ENCODE measurements around the gene RPL37. TPM values are rescaled to one million over a fixed set of nuclear protein-coding genes. Genes with fewer than 3 reads are reported as not detected.

The RPL37 gene
- total RNA-seq, 1 donor from 2014 or later = 840 TPM

- DNase-seq = no peak
- H3K27me3 Mint-ChIP-seq (ENCODE audit: unreplicated experiment) = peaks cover 6% of the 10 kb centered on the region
- H3K4me1 Mint-ChIP-seq (ENCODE audit: low read depth, unreplicated experiment) = peaks cover 10% of the 10 kb centered on the region
- peaks cover 9% of the 10 kb centered on the region for H3K9me3 Mint-ChIP-seq (ENCODE audit: unreplicated experiment)
- H3K4me3 Mint-ChIP-seq (ENCODE audit: unreplicated experiment) = peak overlapping the region; percentile 68
- TF ChIP-seq, protein P1, sequence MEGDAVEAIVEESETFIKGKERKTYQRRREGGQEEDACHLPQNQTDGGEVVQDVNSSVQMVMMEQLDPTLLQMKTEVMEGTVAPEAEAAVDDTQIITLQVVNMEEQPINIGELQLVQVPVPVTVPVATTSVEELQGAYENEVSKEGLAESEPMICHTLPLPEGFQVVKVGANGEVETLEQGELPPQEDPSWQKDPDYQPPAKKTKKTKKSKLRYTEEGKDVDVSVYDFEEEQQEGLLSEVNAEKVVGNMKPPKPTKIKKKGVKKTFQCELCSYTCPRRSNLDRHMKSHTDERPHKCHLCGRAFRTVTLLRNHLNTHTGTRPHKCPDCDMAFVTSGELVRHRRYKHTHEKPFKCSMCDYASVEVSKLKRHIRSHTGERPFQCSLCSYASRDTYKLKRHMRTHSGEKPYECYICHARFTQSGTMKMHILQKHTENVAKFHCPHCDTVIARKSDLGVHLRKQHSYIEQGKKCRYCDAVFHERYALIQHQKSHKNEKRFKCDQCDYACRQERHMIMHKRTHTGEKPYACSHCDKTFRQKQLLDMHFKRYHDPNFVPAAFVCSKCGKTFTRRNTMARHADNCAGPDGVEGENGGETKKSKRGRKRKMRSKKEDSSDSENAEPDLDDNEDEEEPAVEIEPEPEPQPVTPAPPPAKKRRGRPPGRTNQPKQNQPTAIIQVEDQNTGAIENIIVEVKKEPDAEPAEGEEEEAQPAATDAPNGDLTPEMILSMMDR (IDR thresholded peaks at IDR 0.05; ENCODE audit: partially characterized antibody, unreplicated experiment) = no peak
- peak overlapping the region; percentile 94 for H3K27ac Mint-ChIP-seq (ENCODE audit: unreplicated experiment)
- peaks cover 5% of the 10 kb centered on the region for H3K36me3 Mint-ChIP-seq (ENCODE audit: unreplicated experiment)
Observed at GRCh38 chr5:40801771-40802562, 33.1 kb downstream of the RPL37 start.

DNA sequence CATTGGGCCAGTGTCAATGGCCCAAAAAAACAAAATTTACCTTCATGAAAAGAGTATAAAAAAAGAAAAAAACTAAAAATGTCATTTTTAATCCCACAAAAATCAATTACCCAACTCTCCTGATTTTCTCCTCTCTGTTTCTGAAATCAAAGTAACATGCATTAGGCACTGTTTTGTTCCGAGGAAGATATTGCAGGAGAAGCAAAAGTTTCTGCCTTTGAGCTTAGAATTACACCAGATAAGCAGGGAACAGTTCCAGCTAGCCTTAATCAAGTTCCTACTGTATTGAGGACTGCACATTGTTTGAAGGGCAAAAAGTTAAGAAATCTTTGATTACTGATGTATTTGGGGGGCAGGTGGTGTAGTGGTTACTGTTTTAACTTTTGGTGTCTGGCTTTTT lies 35.8 kb downstream of the RPL37 start:
- H3K27me3 Mint-ChIP-seq (ENCODE audit: unreplicated experiment) = peaks cover 6% of the 10 kb centered on the region
- H3K9me3 Mint-ChIP-seq (ENCODE audit: unreplicated experiment) = peaks cover 9% of the 10 kb centered on the region
- peak overlapping the region; percentile 96 for H3K4me3 Mint-ChIP-seq (ENCODE audit: unreplicated experiment)
- H3K4me1 Mint-ChIP-seq (ENCODE audit: low read depth, unreplicated experiment) = peaks cover 10% of the 10 kb centered on the region
- no peak for DNase-seq
- H3K36me3 Mint-ChIP-seq (ENCODE audit: unreplicated experiment) = peaks cover 5% of the 10 kb centered on the region
- peak overlapping the region; percentile 72 for H3K27ac Mint-ChIP-seq (ENCODE audit: unreplicated experiment)
- TF ChIP-seq, protein P1 (IDR thresholded peaks at IDR 0.05; ENCODE audit: partially characterized antibody, unreplicated experiment) = no peak

DNA sequence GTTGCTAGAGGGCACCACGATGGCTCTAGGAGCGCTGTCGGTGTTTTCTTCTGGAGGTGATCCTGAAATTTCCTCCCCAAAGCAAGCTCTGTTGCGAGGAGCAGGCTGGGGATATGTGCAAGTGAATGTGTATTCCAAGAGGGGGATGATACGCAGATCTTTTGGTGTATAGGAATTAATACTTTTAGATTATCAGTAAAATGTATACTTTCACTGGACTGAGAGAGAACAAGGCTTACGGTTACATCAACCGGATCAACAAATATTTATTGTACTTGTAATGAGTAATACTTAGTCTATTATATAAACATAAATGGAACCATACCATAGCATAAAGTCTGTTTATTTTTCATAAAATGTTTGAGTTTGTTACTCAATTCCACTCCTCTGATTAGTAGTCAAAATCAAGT lies 36.2 kb downstream of the RPL37 start:
- TF ChIP-seq, protein P1 (IDR thresholded peaks at IDR 0.05; ENCODE audit: partially characterized antibody, unreplicated experiment) = no peak
- Mint-ChIP-seq H3K9me3 (ENCODE audit: unreplicated experiment) (peaks cover 9% of the 10 kb centered on the region), H3K27me3 (ENCODE audit: unreplicated experiment) (peaks cover 6% of the 10 kb centered on the region), H3K4me3 (ENCODE audit: unreplicated experiment) (peak overlapping the region; percentile 96), H3K36me3 (ENCODE audit: unreplicated experiment) (peaks cover 5% of the 10 kb centered on the region), H3K4me1 (ENCODE audit: low read depth, unreplicated experiment) (peaks cover 10% of the 10 kb centered on the region), H3K27ac (ENCODE audit: unreplicated experiment) (peak overlapping the region; percentile 97)
- no peak for DNase-seq

GRCh38 chr5:40798012-40798800 lies 36.8 kb downstream of the RPL37 start, which contains the start of gene PRKAA1:
TSS of gene PRKAA1 (minus strand) at chr5:40798374. CDS start at chr5:40798189, 185 bp downstream.
- Mint-ChIP-seq H3K4me3 (ENCODE audit: unreplicated experiment) (peak within 1 kb of the TSS; percentile 96), H3K9me3 (ENCODE audit: unreplicated experiment) (peaks cover 9% of the 10 kb centered on the region), H3K4me1 (ENCODE audit: low read depth, unreplicated experiment) (peaks cover 10% of the 10 kb centered on the region), H3K36me3 (ENCODE audit: unreplicated experiment) (peaks cover 5% of the 10 kb centered on the region), H3K27me3 (ENCODE audit: unreplicated experiment) (peaks cover 10% of the 10 kb centered on the region), H3K27ac (ENCODE audit: unreplicated experiment) (peak within 1 kb of the TSS; percentile 97)
- TF ChIP-seq, protein P1 (IDR thresholded peaks at IDR 0.05; ENCODE audit: partially characterized antibody, unreplicated experiment) = peak; percentile 89
- peak; percentile 95 for DNase-seq

Measured in glutamatergic neuron (in vitro differentiated cells).